Inflammatory macrophage (primary cell): ENCODE measurements around the gene ABCG5.

Experiments used
- DNase-seq, 2 donors: peaks; one replicate each; pipeline ENCODE4 v3.0.0-alpha.2; 2020 to 2022

The ABCG5 gene

DNA sequence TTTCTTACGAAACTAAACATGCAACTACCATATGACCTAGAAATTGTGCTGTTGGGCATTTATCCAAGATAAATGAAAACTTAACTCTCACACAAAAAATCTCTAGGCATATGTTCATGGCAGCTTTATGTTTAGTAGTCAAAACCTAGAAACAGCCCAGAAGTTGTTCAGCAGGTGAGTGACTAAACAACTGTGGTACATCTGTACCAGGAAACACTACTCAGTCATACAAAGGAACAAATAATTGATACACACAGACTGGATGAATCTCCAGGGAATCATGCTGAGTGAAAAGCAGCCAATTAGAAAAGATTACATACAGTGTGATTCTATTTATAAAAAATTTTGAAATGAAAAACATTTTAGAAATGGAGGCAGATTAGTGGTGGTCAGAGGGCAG, 35.5 kb downstream of the ABCG5 start:
- no peak for DNase-seq

DNA sequence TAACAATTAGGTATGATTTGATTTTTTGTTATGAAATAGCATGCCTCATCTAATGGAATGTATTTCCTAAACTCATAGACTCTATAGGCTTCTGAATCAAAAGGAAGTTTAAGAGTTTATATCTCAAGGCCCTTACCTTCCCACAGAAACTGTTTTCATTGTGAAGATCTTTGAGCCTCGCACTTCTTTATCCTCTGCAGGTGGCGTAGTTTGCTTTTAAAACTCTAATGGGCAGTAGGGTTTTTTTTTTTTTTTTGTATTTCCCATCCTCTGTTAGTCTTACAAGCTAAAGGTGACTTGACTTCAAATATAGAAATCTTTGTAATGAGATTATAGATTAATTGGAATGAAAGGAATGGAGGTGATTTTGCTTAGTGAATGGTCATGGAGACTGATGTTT, 36.5 kb downstream of the ABCG5 start:
- DNase-seq: no peak

DNA sequence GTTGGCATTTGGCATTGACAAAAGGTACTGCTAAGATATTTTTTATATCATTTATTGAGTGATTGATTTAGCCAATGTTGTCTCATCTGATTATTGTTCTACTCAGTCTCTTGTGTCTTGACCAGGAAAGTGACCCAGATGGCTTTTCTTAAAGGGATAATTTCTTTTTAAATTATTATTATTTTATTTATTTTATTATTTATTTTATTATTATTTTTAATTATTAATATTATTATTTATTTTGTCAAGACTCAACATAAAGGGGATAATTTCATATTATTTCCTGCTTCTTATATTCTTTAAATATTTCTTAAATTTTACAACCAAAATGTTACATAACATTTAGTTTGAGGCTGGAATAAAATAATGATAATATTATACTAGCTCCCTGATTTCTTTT, 37.7 kb downstream of the ABCG5 start:
- DNase-seq: no peak

DNA sequence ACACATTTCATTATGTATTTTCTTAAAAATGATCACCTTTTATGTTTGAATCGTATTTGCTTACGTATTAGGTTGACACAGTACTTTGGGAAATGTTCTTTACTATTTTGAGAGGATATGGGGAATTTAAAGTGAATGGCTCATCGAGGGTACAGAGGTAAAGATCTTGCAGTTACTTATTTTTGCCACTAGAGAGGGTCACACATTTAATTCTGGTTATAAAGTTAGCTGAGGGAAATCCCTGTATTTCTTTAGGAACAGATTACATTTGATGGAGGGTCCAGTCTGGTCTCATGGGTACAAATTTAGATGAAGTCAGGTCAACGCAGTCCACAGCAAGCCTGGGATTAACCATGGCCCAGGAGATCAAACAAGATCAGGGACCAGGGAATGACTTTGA, 40.3 kb downstream of the ABCG5 start:
- DNase-seq: no peak

DNA sequence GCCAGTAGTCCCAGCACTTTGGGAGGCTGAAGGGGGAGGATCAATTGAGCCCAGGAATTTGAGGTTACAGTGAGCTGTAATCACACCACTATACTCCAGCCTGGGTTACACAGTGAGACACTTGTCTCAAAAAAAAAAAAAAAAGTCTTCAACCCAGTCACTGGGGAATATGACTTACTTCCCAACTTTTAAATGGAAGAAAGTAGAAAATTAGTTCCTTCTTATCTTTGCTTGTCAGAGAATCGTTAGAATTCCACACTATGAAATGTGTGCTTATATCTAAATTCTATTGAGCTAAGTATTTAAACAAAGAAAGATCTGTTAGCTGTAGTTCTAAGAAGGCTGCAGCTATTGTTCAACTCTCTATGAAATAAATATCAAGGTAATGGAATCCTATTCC, 42.4 kb downstream of the ABCG5 start:
- no peak for DNase-seq

DNA sequence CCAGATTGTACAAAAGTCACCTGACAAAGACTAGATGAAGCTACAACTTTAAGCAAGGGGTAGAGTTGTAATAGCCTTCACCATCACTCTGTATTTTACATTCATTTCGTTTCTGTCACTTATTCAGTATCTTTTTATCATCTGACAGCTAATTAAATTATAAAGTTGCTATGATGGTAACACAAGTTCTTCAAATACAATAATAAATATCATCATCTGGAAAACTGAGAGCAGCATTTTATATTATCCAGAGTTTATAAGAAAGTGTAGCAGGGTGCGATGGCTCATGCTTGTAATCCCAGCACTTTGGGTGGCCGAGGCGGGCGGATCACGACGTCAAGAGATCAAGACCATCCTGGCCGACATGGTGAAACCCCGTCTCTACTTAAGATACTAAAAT, 43.7 kb downstream of the ABCG5 start:
- DNase-seq: no peak

DNA sequence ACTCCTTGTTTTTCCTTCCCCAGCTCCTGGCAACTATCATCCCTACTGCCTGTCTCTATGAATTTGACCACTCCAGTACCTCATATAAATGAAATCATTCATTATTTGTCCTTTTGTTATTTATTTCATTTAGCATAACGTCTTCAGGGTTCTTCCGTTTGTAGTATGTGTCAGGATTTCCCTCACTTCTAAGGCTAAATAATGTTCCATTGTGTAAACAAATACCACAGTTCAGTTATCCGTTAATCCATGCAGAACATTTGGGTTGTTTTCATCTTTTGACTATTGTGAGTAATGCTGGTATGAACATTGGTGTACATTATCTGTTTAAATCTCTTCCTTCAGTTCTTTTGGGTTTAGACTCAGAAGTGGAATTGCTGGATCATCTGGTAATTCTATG, 46.0 kb downstream of the ABCG5 start:
- DNase-seq: no peak

DNA sequence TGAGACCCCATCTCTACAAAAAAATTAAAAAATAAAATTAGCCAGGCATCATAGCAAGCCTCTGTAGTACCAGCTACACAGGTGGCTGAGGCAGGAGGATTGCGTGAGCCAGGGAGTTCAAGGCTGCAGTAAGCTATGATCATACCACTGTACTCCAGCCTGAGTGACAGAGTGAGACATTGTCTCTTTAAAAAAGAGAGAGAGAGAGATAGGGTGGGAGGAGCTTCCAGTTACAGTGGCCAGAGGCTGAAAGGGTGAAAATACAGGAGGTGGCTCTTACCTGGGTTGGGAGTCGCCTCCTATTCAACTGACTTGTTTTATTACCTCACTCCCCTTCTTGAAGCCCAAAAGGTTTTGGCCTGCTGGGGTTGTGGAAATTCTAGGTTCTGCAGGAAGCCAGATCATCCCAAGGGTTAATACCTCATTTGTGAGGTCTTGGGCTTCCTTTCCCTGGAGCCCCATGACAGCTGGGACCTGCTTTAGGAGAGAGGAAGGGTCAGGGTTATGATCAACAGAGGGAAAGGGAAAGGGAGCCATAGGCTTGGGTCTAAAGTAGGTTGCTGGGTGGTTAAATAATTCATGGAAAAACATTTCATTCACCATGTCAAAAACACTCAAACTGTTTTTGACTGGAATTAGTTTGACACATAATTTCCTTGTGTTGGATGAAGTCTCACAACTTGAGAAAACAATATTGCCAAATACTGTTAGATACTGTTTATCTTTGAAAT, 47.4 kb downstream of the ABCG5 start:
- no peak for DNase-seq

DNA sequence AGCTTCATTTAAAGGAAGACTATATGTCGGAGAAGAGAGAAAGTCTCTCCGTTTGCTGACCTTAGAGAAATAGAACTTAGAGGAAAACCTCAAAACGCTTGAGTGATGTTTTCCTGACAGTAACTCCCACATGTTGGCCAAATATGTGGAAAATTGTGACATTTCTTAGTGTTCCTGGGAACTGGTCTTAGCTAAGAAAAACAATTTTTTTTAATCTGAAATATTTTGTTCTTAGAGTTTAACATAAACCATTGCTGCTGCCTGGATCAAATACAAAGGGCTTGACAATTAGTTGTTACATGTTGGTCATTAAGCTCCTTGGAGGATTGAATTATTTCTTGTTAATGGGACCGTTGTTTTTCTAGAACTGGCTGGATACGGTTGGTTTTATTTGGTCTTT, 48.5 kb downstream of the ABCG5 start:
- DNase-seq: no peak

DNA sequence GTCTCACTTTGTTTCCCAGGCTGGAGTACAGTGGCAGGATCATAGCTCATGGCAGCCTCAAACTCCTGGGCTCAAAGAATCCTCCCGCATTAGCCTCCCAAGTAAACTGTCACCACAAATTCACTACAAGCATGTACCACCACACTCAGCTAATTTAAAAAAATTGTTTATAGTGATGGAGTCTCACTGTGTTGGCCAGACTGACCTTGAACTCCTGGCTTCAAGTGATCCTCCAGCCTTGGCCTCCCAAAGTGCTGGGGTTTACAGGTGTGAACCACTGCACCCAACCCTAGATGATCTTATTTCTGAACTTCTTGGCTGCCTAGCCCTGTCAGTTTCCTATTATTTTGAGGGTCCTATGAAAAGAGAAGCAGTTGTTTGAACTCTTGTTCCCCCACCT, 50.0 kb downstream of the ABCG5 start:
- DNase-seq: no peak

DNA sequence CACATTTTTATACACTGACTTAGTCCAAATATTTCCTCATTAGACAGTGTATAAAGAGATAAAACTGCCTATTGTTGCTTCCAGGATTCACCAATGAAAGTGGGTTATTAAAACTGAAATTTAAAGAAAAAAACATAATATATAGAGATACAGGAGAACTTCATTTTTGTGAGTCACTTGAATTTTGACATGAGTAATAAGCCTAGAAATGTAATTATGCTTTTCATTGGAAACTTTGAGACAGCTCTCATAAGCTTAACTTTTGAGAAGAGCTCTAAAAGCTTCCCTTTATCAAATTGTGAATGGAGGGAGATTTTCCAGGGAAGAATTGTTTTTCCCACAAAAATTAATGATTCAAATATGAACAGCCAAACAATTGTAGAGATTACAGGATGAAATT, 50.7 kb downstream of the ABCG5 start:
- no peak for DNase-seq

DNA sequence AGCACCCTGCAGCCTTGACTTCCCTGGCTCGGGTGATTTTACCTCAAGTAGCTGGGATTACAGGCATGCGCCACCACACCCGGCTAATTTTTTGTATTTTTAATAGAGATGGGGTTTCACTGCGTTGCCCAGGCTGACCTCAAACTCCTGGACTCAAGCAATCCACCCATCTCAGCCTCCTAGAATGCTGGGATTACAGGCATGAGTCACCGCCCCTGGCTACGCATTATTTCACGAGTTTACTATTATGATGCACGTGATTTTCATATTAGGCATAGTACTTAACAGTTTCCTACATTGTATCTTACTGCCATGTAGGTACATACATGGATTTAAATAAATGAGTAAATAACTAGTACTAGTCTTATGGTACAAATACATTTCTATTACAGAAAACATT, 60.4 kb downstream of the ABCG5 start:
- DNase-seq: no peak

DNA sequence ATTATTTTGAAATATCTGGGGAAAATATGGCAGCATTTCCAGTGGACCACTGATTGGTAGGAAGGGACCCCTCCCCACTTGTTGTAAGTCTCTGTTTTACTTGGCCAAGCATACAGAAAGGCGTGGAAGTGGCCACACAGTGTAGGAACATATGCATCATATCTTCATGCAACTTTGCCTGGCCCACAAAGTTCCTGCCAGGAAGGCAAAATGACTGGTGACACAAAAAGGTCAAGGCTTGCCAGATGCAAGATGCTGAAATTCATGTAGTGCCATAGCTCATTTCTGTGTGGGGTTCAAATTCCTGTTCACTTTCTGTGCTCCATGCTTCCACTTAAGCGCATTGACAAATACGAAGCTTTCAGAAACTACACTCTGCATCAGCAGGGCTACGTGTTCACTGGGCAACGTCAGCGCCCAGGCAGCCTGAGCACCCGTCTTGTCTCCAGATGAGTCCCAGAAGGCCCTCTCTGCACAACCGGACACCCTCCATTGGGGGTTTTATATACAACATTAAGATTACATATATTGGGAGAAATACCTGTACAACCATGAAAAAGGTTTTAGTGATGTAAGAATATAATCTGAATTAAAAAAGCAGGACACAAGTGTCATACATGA, 61.2 kb downstream of the ABCG5 start:
- no peak for DNase-seq

DNA sequence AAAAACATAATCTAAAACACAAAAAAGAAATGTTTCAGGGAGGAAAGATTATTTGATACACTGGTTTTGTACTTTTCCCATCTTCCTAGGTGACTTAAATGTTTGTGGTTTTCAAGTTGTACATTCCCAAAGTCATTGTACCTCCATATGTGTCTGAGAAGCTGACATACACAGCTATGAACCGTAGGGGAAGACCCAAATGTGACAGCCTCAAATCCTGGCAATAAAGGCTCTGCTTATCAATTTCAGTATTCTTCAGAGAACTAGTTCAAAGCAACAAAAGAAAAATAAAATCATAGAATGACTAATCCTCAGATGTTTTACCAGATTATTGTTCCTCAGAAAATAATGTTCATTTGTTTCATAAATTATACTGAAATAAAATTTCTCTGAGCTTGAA, 62.3 kb downstream of the ABCG5 start:
- DNase-seq: no peak

DNA sequence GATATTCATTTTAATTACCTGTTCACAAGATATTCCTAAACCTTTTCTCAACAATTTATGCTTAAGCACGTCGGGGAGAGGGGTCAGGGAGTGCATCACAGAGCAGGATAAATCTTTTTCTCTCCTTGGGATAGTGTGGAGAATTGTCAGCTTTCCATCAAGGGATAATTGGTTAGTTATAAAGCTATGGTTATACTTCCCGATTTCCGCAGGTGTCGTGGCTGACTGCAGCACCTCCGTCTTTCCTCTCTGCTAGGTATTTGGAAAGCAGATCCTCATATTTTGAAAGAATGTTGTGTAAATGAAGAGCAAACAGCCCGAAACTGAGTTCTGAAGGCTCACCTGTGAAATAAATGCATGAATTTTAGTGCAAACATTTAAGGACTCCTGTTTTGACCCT, 64.0 kb downstream of the ABCG5 start:
- DNase-seq: no peak

DNA sequence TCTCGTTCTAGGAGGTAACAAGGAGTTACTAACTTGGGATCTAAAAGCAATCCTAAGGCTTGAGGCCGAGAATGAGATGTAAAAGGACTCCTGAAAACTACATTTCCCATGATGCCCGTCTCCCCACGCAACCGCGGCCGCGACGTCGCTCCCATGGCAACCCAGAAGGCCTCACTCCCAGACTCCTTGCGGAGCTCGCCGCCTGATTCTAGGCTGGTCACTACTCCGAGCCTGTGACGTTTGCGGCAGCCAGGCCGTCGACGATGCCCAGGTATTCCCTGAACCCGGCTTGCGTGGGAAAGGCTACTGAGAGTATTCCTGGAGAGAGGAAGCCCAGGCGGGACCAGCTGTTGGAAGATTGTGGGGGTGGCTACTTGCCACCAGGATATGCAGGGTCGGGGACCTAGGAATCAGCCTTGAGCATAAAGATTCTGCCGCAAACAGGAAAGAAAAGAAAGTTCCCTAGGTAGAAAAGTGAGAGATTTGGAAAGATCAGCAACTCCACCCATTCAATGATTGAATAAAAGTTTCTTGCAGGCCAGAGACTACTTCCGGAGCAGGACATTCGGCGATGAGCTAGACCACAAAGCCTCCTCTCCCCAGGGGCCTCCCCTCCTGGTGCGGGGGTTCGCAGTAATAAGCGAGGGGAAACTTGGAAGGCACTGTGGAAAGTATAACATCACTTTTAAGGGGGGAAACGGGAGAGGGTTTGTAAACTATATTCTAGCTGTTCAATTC, 64.6 kb downstream of the ABCG5 start, which contains the start of gene DYNC2LI1:
TSS of gene DYNC2LI1 (plus strand) at position 164 of the 738 bp plus-strand sequence. CDS start at position 264, 100 bp downstream.
- DNase-seq: peak; percentile 89 to 91

DNA sequence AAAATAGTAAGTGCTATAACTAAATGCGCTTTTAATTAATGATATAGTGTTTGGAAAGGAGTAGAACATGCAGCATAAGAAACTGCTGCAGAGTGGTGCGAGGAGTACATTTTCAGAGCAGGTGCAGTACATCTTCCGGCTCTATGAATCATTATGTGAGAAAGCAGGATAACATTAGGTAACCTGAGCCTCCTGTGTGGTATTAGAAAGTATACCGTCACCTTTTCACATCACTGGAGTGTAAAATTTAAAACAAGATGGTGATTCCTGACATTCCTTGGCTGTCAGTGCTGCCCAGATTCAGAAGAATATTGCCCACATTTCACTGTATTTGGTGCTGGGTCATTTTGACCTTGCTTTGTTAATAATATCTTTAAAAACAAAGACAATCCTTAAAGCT, 72.6 kb downstream of the ABCG5 start:
- DNase-seq: no peak

DNA sequence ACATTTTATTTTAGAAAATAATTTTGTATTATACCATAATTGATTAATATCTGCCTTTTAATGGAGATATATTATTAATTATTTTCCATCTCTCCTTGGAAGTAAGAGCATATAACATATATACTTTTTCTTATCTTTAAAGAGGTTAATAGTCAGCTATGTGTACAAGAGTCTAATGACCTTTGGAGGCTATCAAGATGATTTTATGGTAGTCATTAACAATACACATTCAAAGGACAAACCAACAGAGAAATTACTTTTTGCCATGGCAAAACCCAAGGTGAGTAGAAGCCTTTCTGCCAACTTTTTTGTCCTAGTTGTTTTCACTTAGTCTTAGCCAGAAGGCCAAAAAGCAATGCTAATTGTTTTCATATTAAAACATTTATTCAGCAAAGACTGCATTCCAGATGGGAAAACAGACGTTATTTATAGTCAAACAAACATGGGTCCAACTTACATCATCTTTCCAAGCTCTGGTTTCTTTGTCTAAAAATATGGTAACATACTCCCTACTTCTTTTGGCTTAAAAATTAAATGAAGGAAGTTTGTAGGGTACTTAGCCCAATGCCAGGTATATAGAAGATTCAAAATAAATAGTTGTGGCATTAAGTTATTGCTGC, 74.4 kb downstream of the ABCG5 start:
- DNase-seq: no peak

DNA sequence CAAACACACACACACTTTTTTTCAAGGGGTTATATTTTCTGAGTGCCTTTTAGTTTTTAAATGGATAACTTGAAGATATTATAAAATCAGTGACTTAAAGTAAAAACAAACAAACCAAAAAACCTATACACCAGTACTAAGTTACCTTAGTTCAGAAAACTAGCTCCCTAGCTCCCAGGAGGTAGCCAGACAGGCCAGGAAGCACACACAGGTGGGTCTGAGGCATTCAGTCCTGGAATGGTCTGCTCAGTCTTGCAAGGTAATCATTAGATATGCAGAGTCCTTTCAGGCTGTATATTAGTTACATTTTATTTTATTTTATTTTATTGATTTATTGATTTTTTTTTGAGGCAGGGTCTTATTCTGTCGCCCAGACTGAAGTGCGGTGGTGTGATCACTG, 75.5 kb downstream of the ABCG5 start:
- DNase-seq: no peak
